ENCODE data around the gene METTL13. TPM values are rescaled to one million over a fixed set of nuclear protein-coding genes. Genes with fewer than 3 reads are reported as not detected.

The METTL13 gene
- polyA plus RNA-seq, 3 donors, result 8.8 to 18.5 (median 16.0) TPM

- peaks cover 10 to 17% of the 10 kb centered on the region in 2 donors for H3K4me1 ChIP-seq (ENCODE audit: control insufficient read depth in 1 of 2, insufficient read depth in 2 of 2, low read length in 2 of 2)
- H3K27ac ChIP-seq (ENCODE audit: low read depth in 1 of 2, low read length in 2 of 2), result no peak overlapping the region
- peaks cover 57% of the 10 kb centered on the region for H3K79me2 ChIP-seq (ENCODE audit: insufficient read depth, low read length)
- no peaks in the 10 kb centered on the region for H3K27me3 ChIP-seq (ENCODE audit: control insufficient read depth in 2 of 2, insufficient read depth in 2 of 2, low read length in 2 of 2)
- Mint-ChIP-seq H3K27me3 (ENCODE audit: low read depth in 3 of 3) (peaks cover 0 to 2% (median 0%) of the 10 kb centered on the region in 3 donors), H3K9me3 (peaks cover 0 to under 1% (median 0%) of the 10 kb centered on the region in 7 donors), H3K36me3 (peaks cover 70 to 71% of the 10 kb centered on the region in 2 donors), H3K27ac (peak overlapping the region in 2 of 7 donors; percentile 18 to 35), H3K4me3 (no peak overlapping the region), H3K4me1 (peaks cover 29% of the 10 kb centered on the region)
- peaks cover 7% of the 10 kb centered on the region for H4K20me1 ChIP-seq (ENCODE audit: insufficient read depth, low read length)
- TF ChIP-seq CTCF (IDR thresholded peaks at IDR 0.05), result no peak
- no peak overlapping the region for H3K4me3 ChIP-seq (replicated peaks in 1 of 3; ENCODE audit: low read depth in 2 of 3, low read length in 3 of 3)
- no peak for DNase-seq
- no peak overlapping the region for H3K4me2 ChIP-seq (replicated peaks; ENCODE audit: extremely low read depth, low read length, poor library complexity, severe bottlenecking)
- H3K9me3 ChIP-seq (replicated peaks in 1 of 2; ENCODE audit: control insufficient read depth in 1 of 2, insufficient read depth in 1 of 2, low read length in 2 of 2), result no peaks in the 10 kb centered on the region
- intact Hi-C loops (cut with micrococcal nuclease), result no loop called here
- no peak overlapping the region for H2AFZ ChIP-seq (ENCODE audit: insufficient read depth, low read depth, low read length, poor library complexity, severe bottlenecking)
- no CpG with 5 or more reads among the region's 2 CpGs for WGBS (ENCODE audit: insufficient coverage)
- peaks cover 72 to 83% of the 10 kb centered on the region in 2 donors for H3K36me3 ChIP-seq (replicated peaks in 1 of 2; ENCODE audit: control insufficient read depth in 1 of 2, insufficient read depth in 2 of 2, low read length in 2 of 2)
- no peak overlapping the region for H3K9ac ChIP-seq (ENCODE audit: insufficient read depth, low read length, poor library complexity, severe bottlenecking)
Measured at GRCh38 chr1:171786534-171786933, 5.1 kb downstream of the METTL13 start.

- Histone ChIP-seq H3K9ac (ENCODE audit: insufficient read depth, low read length, poor library complexity, severe bottlenecking) (no peak overlapping the region), H3K27ac (ENCODE audit: low read depth in 1 of 2, low read length in 2 of 2) (no peak overlapping the region), H3K4me3 (replicated peaks in 1 of 3; ENCODE audit: low read depth in 2 of 3, low read length in 3 of 3) (no peak overlapping the region), H3K4me2 (replicated peaks; ENCODE audit: extremely low read depth, low read length, poor library complexity, severe bottlenecking) (no peak overlapping the region), H3K9me3 (replicated peaks in 1 of 2; ENCODE audit: control insufficient read depth in 1 of 2, insufficient read depth in 1 of 2, low read length in 2 of 2) (no peaks in the 10 kb centered on the region), H3K36me3 (replicated peaks in 1 of 2; ENCODE audit: control insufficient read depth in 1 of 2, insufficient read depth in 2 of 2, low read length in 2 of 2) (peaks cover 86 to 97% of the 10 kb centered on the region in 2 donors), H4K20me1 (ENCODE audit: insufficient read depth, low read length) (peaks cover 7% of the 10 kb centered on the region), H2AFZ (ENCODE audit: insufficient read depth, low read depth, low read length, poor library complexity, severe bottlenecking) (no peak overlapping the region), H3K27me3 (ENCODE audit: control insufficient read depth in 2 of 2, insufficient read depth in 2 of 2, low read length in 2 of 2) (no peaks in the 10 kb centered on the region), H3K79me2 (ENCODE audit: insufficient read depth, low read length) (peaks cover 44% of the 10 kb centered on the region), H3K4me1 (ENCODE audit: control insufficient read depth in 1 of 2, insufficient read depth in 2 of 2, low read length in 2 of 2) (peaks cover 0 to 7% of the 10 kb centered on the region in 2 donors)
- Mint-ChIP-seq H3K27me3 (ENCODE audit: low read depth in 3 of 3) (peaks cover 0 to 2% (median 0%) of the 10 kb centered on the region in 3 donors), H3K4me3 (no peak overlapping the region), H3K36me3 (peaks cover 82 to 85% of the 10 kb centered on the region in 2 donors), H3K27ac (peak overlapping the region in 1 of 7 donors; percentile 31), H3K9me3 (no peaks in the 10 kb centered on the region), H3K4me1 (peaks cover 17% of the 10 kb centered on the region)
- no peak for TF ChIP-seq CTCF (IDR thresholded peaks at IDR 0.05)
- DNase-seq, result no peak
- intact Hi-C loops (cut with micrococcal nuclease), result loop anchor here in 1 of 2 donors (2.0 kb wide), 1 partner anchor 57 kb away; no protein-coding TSS in a partner anchor
- 99% methylated on average over 6 of the region's 15 CpGs for WGBS (ENCODE audit: insufficient coverage)
Measured at GRCh38 chr1:171787686-171788480, 6.4 kb downstream of the METTL13 start.

Measured in CD14-positive monocyte (primary cell).